Neuronal stem cell (in vitro differentiated cells): ENCODE results near the gene F13A1.

ENCODE experiments used
- DNase-seq: peaks from one replicate; pipeline ENCODE4 v3.0.0-alpha.2; 2013; ENCODE audit warnings: low spot score
- H2AFZ ChIP-seq: one replicate; pipeline ENCODE4 v1.6.1; 2013; ENCODE audit warnings: mild to moderate bottlenecking, low read length, inconsistent platforms
- H2AK5ac ChIP-seq: 2 replicates; pipeline ENCODE4 v1.6.1; 2013; ENCODE audit warnings: low read depth, mild to moderate bottlenecking, inconsistent platforms, low read length, moderate library complexity, mixed read lengths
- H2BK120ac ChIP-seq: 2 replicates; pipeline ENCODE4 v1.6.1; 2013; ENCODE audit warnings: low read depth, mild to moderate bottlenecking, inconsistent platforms, low read length, moderate library complexity, mixed read lengths
- H2BK12ac ChIP-seq: one replicate; pipeline ENCODE4 v1.6.1; 2013; ENCODE audit warnings: low read length, inconsistent platforms
- H2BK15ac ChIP-seq: 2 replicates; pipeline ENCODE4 v1.6.1; 2013; ENCODE audit warnings: mild to moderate bottlenecking, low read length, inconsistent platforms, mixed read lengths
- H2BK5ac ChIP-seq: one replicate; pipeline ENCODE4 v1.6.1; 2013; ENCODE audit warnings: inconsistent platforms, mild to moderate bottlenecking, low read length, moderate library complexity
- H3K14ac ChIP-seq: one replicate; pipeline ENCODE4 v1.6.1; 2013; ENCODE audit warnings: low read length, inconsistent platforms
- H3K18ac ChIP-seq: 2 replicates; pipeline ENCODE4 v1.6.1; 2013; ENCODE audit warnings: low read length, inconsistent platforms
- H3K23ac ChIP-seq: 2 replicates; pipeline ENCODE4 v1.6.1; 2013; ENCODE audit warnings: low read depth, mild to moderate bottlenecking, mixed read lengths, low read length, inconsistent platforms; ENCODE audit not compliant: poor library complexity
- H3K27ac ChIP-seq: replicated peaks from 3 replicates; pipeline ENCODE4 v1.5.1; 2013; ENCODE audit warnings: low read length, inconsistent platforms
- H3K27me3 ChIP-seq, 3 experiments: 2 replicates each; pipeline ENCODE4 v1.6.1; 2013; ENCODE audit warnings: low read length in 3 of 3, mild to moderate bottlenecking in 2 of 3, inconsistent platforms in 1 of 3, low read depth in 1 of 3, mixed read lengths in 1 of 3, moderate library complexity in 1 of 3; ENCODE audit not compliant: control insufficient read depth in 3 of 3, insufficient read depth in 3 of 3
- H3K36me3 ChIP-seq, 2 donors: replicated peaks in 1 of 2; 2 replicates each; pipeline ENCODE4 v1.6.1; 2013; ENCODE audit warnings: low read length in 2 of 2; ENCODE audit not compliant: control insufficient read depth in 2 of 2, insufficient read depth in 2 of 2
- H3K4ac ChIP-seq: 2 replicates; pipeline ENCODE4 v1.6.1; 2013; ENCODE audit warnings: inconsistent platforms, mild to moderate bottlenecking, low read length, moderate library complexity
- H3K4me1 ChIP-seq, 2 donors: 1 replicate in 1 of 2; 2 replicates in 1 of 2; pipeline ENCODE4 v1.6.1; 2013; ENCODE audit warnings: low read length in 2 of 2, low read depth in 1 of 2; ENCODE audit not compliant: control insufficient read depth in 2 of 2, insufficient read depth in 1 of 2
- H3K4me2 ChIP-seq: one replicate; pipeline ENCODE4 v1.6.1; 2013; ENCODE audit warnings: mild to moderate bottlenecking, low read length, inconsistent platforms; ENCODE audit not compliant: insufficient read depth, poor library complexity, severe bottlenecking
- H3K4me3 ChIP-seq, 2 donors: 2 replicates each; pipeline ENCODE4 v1.5.1; 2013; ENCODE audit warnings: low read length in 2 of 2, mild to moderate bottlenecking in 2 of 2, inconsistent platforms in 1 of 2, moderate library complexity in 1 of 2
- H3K79me1 ChIP-seq: one replicate; pipeline ENCODE4 v1.6.1; 2013; ENCODE audit warnings: low read depth, mild to moderate bottlenecking, inconsistent platforms, low read length, moderate library complexity
- H3K9ac ChIP-seq: one replicate; pipeline ENCODE4 v1.6.1; 2013; ENCODE audit warnings: mild to moderate bottlenecking, low read depth, low read length, inconsistent platforms; ENCODE audit not compliant: poor library complexity
- H3K9me3 ChIP-seq, 2 donors: replicated peaks in 1 of 2; 2 replicates each; pipeline versions ENCODE3 to v1.6.1; 2013; ENCODE audit warnings: low read length in 2 of 2, mild to moderate bottlenecking in 2 of 2, inconsistent platforms in 1 of 2, low read depth in 1 of 2, mixed read lengths in 1 of 2, moderate library complexity in 1 of 2; ENCODE audit not compliant: control insufficient read depth in 2 of 2, insufficient read depth in 1 of 2
- H4K8ac ChIP-seq: one replicate; pipeline ENCODE4 v1.6.1; 2013; ENCODE audit warnings: low read depth, mild to moderate bottlenecking, inconsistent platforms, low read length, moderate library complexity
- H4K91ac ChIP-seq: one replicate; pipeline ENCODE4 v1.6.1; 2013; ENCODE audit warnings: low read length, low read depth, mild to moderate bottlenecking, inconsistent platforms; ENCODE audit not compliant: poor library complexity
- WGBS, 2 donors: extraction: QIAGEN DNeasy Blood & Tissue Kit; methylation state at CpG; one replicate each; pipeline ENCODE4 v1.1.7; 2013; ENCODE audit warnings: missing lambda C conversion rate in 2 of 2, mixed read lengths in 1 of 2; ENCODE audit not compliant: insufficient read length in 2 of 2, insufficient replicate concordance in 1 of 2; ENCODE audit errors: extremely low coverage in 2 of 2; 5-methylcytosine and 5-hydroxymethylcytosine counted together

Gene F13A1

GRCh38 chr6:6346427-6347023 lies 26.1 kb upstream of the F13A1 start:
- no peak overlapping the region for H2AK5ac ChIP-seq
- no peak overlapping the region for H3K4me2 ChIP-seq
- no peak overlapping the region for H4K91ac ChIP-seq
- no peak overlapping the region for H3K4me3 ChIP-seq
- no peak for DNase-seq
- no CpG with 5 or more reads among the region's 3 CpGs for WGBS, 2 donors
- peaks cover 0 to 2% of the 10 kb centered on the region in 2 donors for H3K9me3 ChIP-seq
- no peak overlapping the region for H3K9ac ChIP-seq
- no peak overlapping the region for H2BK5ac ChIP-seq
- no peak overlapping the region for H4K8ac ChIP-seq
- no peak overlapping the region for H2BK15ac ChIP-seq
- no peak overlapping the region for H3K18ac ChIP-seq
- no peak overlapping the region for H2BK12ac ChIP-seq
- no peak overlapping the region for H3K4ac ChIP-seq
- no peaks in the 10 kb centered on the region for H3K4me1 ChIP-seq
- H2AFZ ChIP-seq: no peak overlapping the region
- no peaks in the 10 kb centered on the region for H3K79me1 ChIP-seq
- no peak overlapping the region for H2BK120ac ChIP-seq
- no peak overlapping the region for H3K27ac ChIP-seq
- H3K36me3 ChIP-seq: no peaks in the 10 kb centered on the region
- no peak overlapping the region for H3K14ac ChIP-seq
- no peak overlapping the region for H3K23ac ChIP-seq
- no peaks in the 10 kb centered on the region for H3K27me3 ChIP-seq

GRCh38 chr6:6333501-6333900 lies 13.0 kb upstream of the F13A1 start:
- Histone ChIP-seq H3K18ac (no peak overlapping the region), H2BK15ac (no peak overlapping the region), H3K9ac (no peak overlapping the region), H2BK5ac (no peak overlapping the region), H2AFZ (no peak overlapping the region), H3K4me3 (no peak overlapping the region), H3K27ac (no peak overlapping the region), H3K4me1 (peaks cover 3 to 11% of the 10 kb centered on the region in 2 donors), H3K27me3 (no peaks in the 10 kb centered on the region), H3K14ac (no peak overlapping the region), H3K9me3 (no peaks in the 10 kb centered on the region), H2AK5ac (no peak overlapping the region), H3K36me3 (no peaks in the 10 kb centered on the region), H4K91ac (no peak overlapping the region), H3K4ac (no peak overlapping the region), H4K8ac (no peak overlapping the region), H3K79me1 (no peaks in the 10 kb centered on the region), H3K4me2 (no peak overlapping the region), H2BK12ac (no peak overlapping the region), H3K23ac (no peak overlapping the region), H2BK120ac (no peak overlapping the region)
- no peak for DNase-seq
- no CpG with 5 or more reads among the region's 1 CpG for WGBS, 2 donors

DNA sequence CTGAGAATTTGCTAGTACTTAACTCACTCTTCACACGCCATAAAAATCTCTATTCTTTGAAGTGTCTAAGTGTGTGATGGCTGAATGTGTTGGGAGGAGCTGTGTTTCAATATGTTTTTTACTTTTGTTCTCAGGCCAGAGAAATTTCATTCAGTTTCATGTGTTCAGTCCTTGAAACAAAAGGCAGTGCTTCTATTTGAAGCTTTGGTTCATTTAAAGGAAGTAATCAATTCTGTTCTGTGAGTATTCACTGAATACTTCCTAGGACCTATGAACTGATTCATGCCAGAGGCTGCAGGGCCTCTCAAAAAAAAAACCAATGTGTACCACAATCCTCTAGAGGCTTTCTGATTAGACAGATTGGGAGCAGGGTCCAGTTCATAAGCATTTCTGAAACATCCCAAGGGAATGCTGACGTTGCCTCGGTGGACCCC lies 12.4 kb upstream of the F13A1 start:
- Histone ChIP-seq H2BK12ac (no peak overlapping the region), H4K91ac (no peak overlapping the region), H2BK5ac (no peak overlapping the region), H3K23ac (no peak overlapping the region), H3K18ac (no peak overlapping the region), H2BK120ac (no peak overlapping the region), H3K4me1 (peaks cover 3 to 11% of the 10 kb centered on the region in 2 donors), H2AK5ac (no peak overlapping the region), H3K9ac (no peak overlapping the region), H3K27me3 (no peaks in the 10 kb centered on the region), H3K4me3 (no peak overlapping the region), H3K27ac (no peak overlapping the region), H3K9me3 (no peaks in the 10 kb centered on the region), H3K79me1 (no peaks in the 10 kb centered on the region), H2AFZ (peak overlapping the region; percentile 49), H2BK15ac (no peak overlapping the region), H3K14ac (no peak overlapping the region), H4K8ac (no peak overlapping the region), H3K36me3 (no peaks in the 10 kb centered on the region), H3K4ac (no peak overlapping the region), H3K4me2 (no peak overlapping the region)
- no peak for DNase-seq
- WGBS, 2 donors: no CpG with 5 or more reads among the region's 3 CpGs

DNA sequence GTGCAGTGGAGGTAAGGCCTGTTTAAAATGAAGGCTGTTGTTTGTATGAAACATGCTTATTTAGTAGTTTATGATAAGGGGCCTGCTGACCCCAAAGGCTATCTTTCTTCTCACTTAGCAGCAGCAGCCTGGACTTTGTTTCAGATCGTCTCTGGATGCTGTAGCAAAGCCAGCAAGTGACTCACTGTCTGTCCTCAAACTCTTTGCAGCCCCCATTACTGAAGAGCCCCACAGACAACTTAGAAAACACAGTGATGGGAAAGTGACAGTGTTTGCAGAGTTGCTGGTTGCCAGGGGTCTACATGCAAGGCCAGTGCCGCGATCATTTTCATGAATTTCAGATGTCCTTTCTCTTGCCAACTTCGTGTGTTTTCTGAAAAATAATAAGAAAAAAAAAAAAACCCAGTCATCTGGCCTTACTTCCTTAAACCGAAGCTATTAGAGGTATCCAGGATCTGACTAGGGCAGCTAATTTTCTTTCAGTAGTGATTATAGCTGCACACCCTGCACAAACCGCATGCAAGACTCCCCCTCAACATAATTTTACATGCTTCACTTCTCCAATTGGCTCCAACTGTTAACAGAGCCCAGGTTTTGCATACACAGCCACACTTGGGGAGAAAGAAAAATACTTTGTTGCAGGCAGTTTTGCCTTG lies 11.6 kb upstream of the F13A1 start:
- no peak for DNase-seq
- Histone ChIP-seq H2BK15ac (no peak overlapping the region), H3K23ac (no peak overlapping the region), H3K4me1 (peaks cover 3 to 11% of the 10 kb centered on the region in 2 donors), H3K27ac (no peak overlapping the region), H4K8ac (no peak overlapping the region), H2AK5ac (no peak overlapping the region), H2BK120ac (no peak overlapping the region), H2AFZ (peak overlapping the region; percentile 2), H3K4me3 (no peak overlapping the region), H3K9me3 (no peaks in the 10 kb centered on the region), H2BK12ac (no peak overlapping the region), H3K9ac (no peak overlapping the region), H3K4me2 (no peak overlapping the region), H4K91ac (no peak overlapping the region), H2BK5ac (no peak overlapping the region), H3K14ac (no peak overlapping the region), H3K27me3 (no peaks in the 10 kb centered on the region), H3K4ac (no peak overlapping the region), H3K36me3 (no peaks in the 10 kb centered on the region), H3K18ac (no peak overlapping the region), H3K79me1 (no peaks in the 10 kb centered on the region)
- no CpG with 5 or more reads among the region's 6 CpGs for WGBS, 2 donors
